Endothelial cell (in vitro differentiated cells): Measurements from ENCODE around the gene ZNF8. TPM values are rescaled to one million over a fixed set of nuclear protein-coding genes. Genes with fewer than 3 reads are reported as not detected.

ENCODE experiments used
- DNase-seq: peaks from one replicate; pipeline ENCODE4 v3.0.0; 2021; ENCODE audit warnings: low spot score
- H3K27ac Mint-ChIP-seq: one replicate; pipeline ENCODE4 v1.8.0; 2021; ENCODE audit warnings: mixed read lengths, inconsistent platforms; ENCODE audit not compliant: unreplicated experiment
- H3K27me3 Mint-ChIP-seq: one replicate; pipeline ENCODE4 v1.8.0; 2021; ENCODE audit warnings: mild to moderate bottlenecking, moderate library complexity, mixed read lengths, inconsistent platforms; ENCODE audit not compliant: unreplicated experiment
- H3K36me3 Mint-ChIP-seq: one replicate; pipeline ENCODE4 v1.8.0; 2021; ENCODE audit warnings: mild to moderate bottlenecking, low read depth, mixed read lengths, inconsistent platforms; ENCODE audit not compliant: unreplicated experiment
- H3K4me1 Mint-ChIP-seq: one replicate; pipeline ENCODE4 v1.8.0; 2021; ENCODE audit warnings: mild to moderate bottlenecking, mixed read lengths, inconsistent platforms; ENCODE audit not compliant: unreplicated experiment
- H3K4me3 Mint-ChIP-seq: one replicate; pipeline ENCODE4 v1.8.0; 2021; ENCODE audit warnings: mild to moderate bottlenecking, mixed read lengths, inconsistent platforms; ENCODE audit not compliant: unreplicated experiment
- H3K9me3 Mint-ChIP-seq: one replicate; pipeline ENCODE4 v1.8.0; 2021; ENCODE audit warnings: mixed read lengths, inconsistent platforms; ENCODE audit not compliant: unreplicated experiment
- CTCF ChIP-seq: fragments of 200-600 bp; sonication (generic); IDR thresholded peaks from one replicate; pipeline ENCODE4 v1.5.0; 2021; ENCODE audit warnings: antibody characterized with exemption; ENCODE audit not compliant: unreplicated experiment
- total RNA-seq: library from RNA; stranded (reverse); fragmentation: NEBNext Ultra II Directional; extraction: Animal tissue kit (Norgen Biotek cat#: 25700); gene quantifications from one replicate; pipeline ENCODE4 v1.2.1, GENCODE V29; 2021; ENCODE audit not compliant: unreplicated experiment

The ZNF8 gene
- total RNA-seq, 1 donor from 2014 or later: 11.2 TPM

- Mint-ChIP-seq H3K4me3 (no peak overlapping the region), H3K4me1 (peaks cover 10% of the 10 kb centered on the region), H3K27ac (no peak overlapping the region), H3K9me3 (no peaks in the 10 kb centered on the region), H3K27me3 (peaks cover 3% of the 10 kb centered on the region), H3K36me3 (peaks cover 10% of the 10 kb centered on the region)
- no peak for TF ChIP-seq CTCF
- no peak for DNase-seq
Observed at GRCh38 chr19:58330458-58330857, 51.7 kb downstream of the ZNF8 start.

GRCh38 chr19:58332697-58333096, 53.9 kb downstream of the ZNF8 start:
- Mint-ChIP-seq H3K27ac (no peak overlapping the region), H3K27me3 (peaks cover 3% of the 10 kb centered on the region), H3K4me1 (peaks cover 10% of the 10 kb centered on the region), H3K36me3 (peaks cover 15% of the 10 kb centered on the region), H3K9me3 (no peaks in the 10 kb centered on the region), H3K4me3 (no peak overlapping the region)
- TF ChIP-seq CTCF: no peak
- no peak for DNase-seq

- Mint-ChIP-seq H3K27ac (no peak overlapping the region), H3K9me3 (no peaks in the 10 kb centered on the region), H3K4me1 (peaks cover 20% of the 10 kb centered on the region), H3K36me3 (peaks cover 32% of the 10 kb centered on the region), H3K4me3 (no peak overlapping the region), H3K27me3 (peaks cover 3% of the 10 kb centered on the region)
- no peak for TF ChIP-seq CTCF
- no peak for DNase-seq
Observed at GRCh38 chr19:58334691-58335249, 56.0 kb downstream of the ZNF8 start.

- no peak overlapping the region for H3K4me3 Mint-ChIP-seq
- peaks cover 3% of the 10 kb centered on the region for H3K27me3 Mint-ChIP-seq
- no peak overlapping the region for H3K27ac Mint-ChIP-seq
- TF ChIP-seq CTCF: no peak
- peaks cover 26% of the 10 kb centered on the region for H3K4me1 Mint-ChIP-seq
- no peak for DNase-seq
- no peaks in the 10 kb centered on the region for H3K9me3 Mint-ChIP-seq
- peaks cover 35% of the 10 kb centered on the region for H3K36me3 Mint-ChIP-seq
Observed at GRCh38 chr19:58335630-58336029, 56.9 kb downstream of the ZNF8 start.

GRCh38 chr19:58336216-58336615, 57.5 kb downstream of the ZNF8 start:
- no peak overlapping the region for H3K27ac Mint-ChIP-seq
- no peaks in the 10 kb centered on the region for H3K9me3 Mint-ChIP-seq
- H3K4me3 Mint-ChIP-seq: peak overlapping the region; percentile 67
- H3K27me3 Mint-ChIP-seq: peaks cover 3% of the 10 kb centered on the region
- DNase-seq: no peak
- no peak for TF ChIP-seq CTCF
- peaks cover 34% of the 10 kb centered on the region for H3K36me3 Mint-ChIP-seq
- H3K4me1 Mint-ChIP-seq: peaks cover 32% of the 10 kb centered on the region
